ENCODE data around the gene LRCH3. TPM values are rescaled to one million over a fixed set of nuclear protein-coding genes. Genes with fewer than 3 reads are reported as not detected.

The LRCH3 gene
- total and polyA plus RNA-seq, 9 of the 15 experiments (the other 6 are each of a cell fraction or from before 2014, with no cell fraction given): 4.6 to 75.3 (median 30.3) TPM

DNA sequence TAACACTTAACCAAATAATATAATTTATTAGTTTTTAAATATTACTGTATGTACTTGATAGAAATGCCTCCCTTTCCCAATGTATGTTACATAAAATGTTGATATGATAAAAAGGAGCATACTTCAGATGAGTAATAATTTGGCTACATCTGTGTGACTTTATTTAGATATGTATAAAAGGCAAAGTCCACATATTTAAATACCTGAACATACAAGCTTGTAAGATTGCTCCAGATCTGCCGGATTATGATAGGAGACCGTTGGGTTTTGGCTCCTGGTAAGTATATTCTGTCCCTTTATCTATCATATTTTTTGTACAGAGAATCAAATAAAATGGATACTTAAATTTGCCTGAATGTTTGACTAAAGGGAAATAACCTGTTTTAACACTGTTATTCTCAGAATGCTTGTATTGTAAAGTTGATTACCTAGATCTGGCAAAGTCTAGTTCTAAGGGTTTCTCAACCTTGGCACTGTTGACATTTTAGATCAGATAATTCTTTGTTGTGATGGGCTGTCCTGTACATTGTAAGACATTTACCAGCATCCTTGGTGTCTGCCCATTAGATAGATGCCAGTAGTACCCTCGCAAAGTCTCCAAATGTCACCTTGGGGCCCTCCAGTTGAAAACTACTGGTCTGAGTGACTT, 38.5 kb downstream of the LRCH3 start:
- Histone ChIP-seq H3K9me1 (ENCODE audit: control insufficient read depth, insufficient read depth, low read length) (no peaks in the 10 kb centered on the region), H3K9ac (ENCODE audit: insufficient read depth in 1 of 2, low read depth in 2 of 2, low read length in 2 of 2) (no peak overlapping the region), H3K4me3 (no peak overlapping the region), H2AFZ (ENCODE audit: low read depth, low read length) (no peak overlapping the region), H3K36me3 (ENCODE audit: control insufficient read depth, insufficient read depth, low read length) (peaks cover 51% of the 10 kb centered on the region; the same call in 2 of the 3 replicates), H3K9me3 (replicated peaks; ENCODE audit: control insufficient read depth, insufficient read depth, low read depth, low read length) (no peaks in the 10 kb centered on the region), H4K20me1 (replicated peaks; ENCODE audit: control insufficient read depth, insufficient read depth, low read length) (no peaks in the 10 kb centered on the region), H3K79me2 (ENCODE audit: control insufficient read depth, insufficient read depth, low read length) (no peaks in the 10 kb centered on the region), H3K4me2 (ENCODE audit: insufficient read depth, low read length) (no peak overlapping the region), H3K27ac (ENCODE audit: extremely low read depth, low read depth, low read length) (no peak overlapping the region), H3K4me1 (replicated peaks in 1 of 2; ENCODE audit: control insufficient read depth in 2 of 2, insufficient read depth in 2 of 2, low read length in 2 of 2) (no peaks in the 10 kb centered on the region), H3K27me3 (ENCODE audit: control insufficient read depth in 2 of 2, insufficient read depth in 2 of 2, low read length in 2 of 2) (no peaks in the 10 kb centered on the region)
- no peak for FAIRE-seq
- intact Hi-C loops (cut with micrococcal nuclease) (no loop called here), in situ Hi-C loops (cut with MboI) (no loop called here)
- no peak for ATAC-seq
- WGBS (ENCODE audit: insufficient coverage, low coverage, missing lambda C conversion rate): 86% methylated on average over 3 of the region's 3 CpGs
- no peak for DNase-seq (ENCODE audit: extremely low read depth in 1 of 4, low spot score in 3 of 4)
- ChIA-PET CTCF (ENCODE audit: low intra/inter-chr PET ratio) (no interaction called here), POLR2A (no interaction called here)
- BruUV-seq (replicated peaks): no TSS peak
- no peak for TF ChIP-seq ZNF239 (CRISPR knock-in tag; IDR thresholded peaks at IDR 0.05)
- TF ChIP-seq, protein P1, sequence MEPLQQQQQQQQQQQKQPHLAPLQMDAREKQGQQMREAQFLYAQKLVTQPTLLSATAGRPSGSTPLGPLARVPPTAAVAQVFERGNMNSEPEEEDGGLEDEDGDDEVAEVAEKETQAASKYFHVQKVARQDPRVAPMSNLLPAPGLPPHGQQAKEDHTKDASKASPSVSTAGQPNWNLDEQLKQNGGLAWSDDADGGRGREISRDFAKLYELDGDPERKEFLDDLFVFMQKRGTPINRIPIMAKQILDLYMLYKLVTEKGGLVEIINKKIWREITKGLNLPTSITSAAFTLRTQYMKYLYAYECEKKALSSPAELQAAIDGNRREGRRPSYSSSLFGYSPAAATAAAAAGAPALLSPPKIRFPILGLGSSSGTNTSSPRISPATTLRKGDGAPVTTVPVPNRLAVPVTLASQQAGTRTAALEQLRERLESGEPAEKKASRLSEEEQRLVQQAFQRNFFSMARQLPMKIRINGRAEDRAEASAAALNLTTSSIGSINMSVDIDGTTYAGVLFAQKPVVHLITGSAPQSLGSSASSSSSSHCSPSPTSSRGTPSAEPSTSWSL (CRISPR knock-in tag; IDR thresholded peaks at IDR 0.05; ENCODE audit: borderline replicate concordance): no peak
- TF ChIP-seq, protein P2, sequence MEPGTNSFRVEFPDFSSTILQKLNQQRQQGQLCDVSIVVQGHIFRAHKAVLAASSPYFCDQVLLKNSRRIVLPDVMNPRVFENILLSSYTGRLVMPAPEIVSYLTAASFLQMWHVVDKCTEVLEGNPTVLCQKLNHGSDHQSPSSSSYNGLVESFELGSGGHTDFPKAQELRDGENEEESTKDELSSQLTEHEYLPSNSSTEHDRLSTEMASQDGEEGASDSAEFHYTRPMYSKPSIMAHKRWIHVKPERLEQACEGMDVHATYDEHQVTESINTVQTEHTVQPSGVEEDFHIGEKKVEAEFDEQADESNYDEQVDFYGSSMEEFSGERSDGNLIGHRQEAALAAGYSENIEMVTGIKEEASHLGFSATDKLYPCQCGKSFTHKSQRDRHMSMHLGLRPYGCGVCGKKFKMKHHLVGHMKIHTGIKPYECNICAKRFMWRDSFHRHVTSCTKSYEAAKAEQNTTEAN (CRISPR knock-in tag; IDR thresholded peaks at IDR 0.05): no peak
- TF ChIP-seq SMARCA4 (IDR thresholded peaks at IDR 0.05): no peak
- TF ChIP-seq ZKSCAN8 (CRISPR knock-in tag; IDR thresholded peaks at IDR 0.05): no peak
- no peak for TF ChIP-seq RBM14 (IDR thresholded peaks at IDR 0.05; ENCODE audit: borderline replicate concordance, insufficient read depth, low read depth, low read length)
- TF ChIP-seq SMAD4 (CRISPR knock-in tag; conservative IDR thresholded peaks at IDR 0.05): no peak
- TF ChIP-seq ZNF316 (IDR thresholded peaks at IDR 0.05): no peak
- no peak for TF ChIP-seq STAT5B (CRISPR knock-in tag; IDR thresholded peaks at IDR 0.05)
- TF ChIP-seq CAMTA2 (CRISPR knock-in tag; conservative IDR thresholded peaks at IDR 0.05): no peak
- TF ChIP-seq HDAC3 (IDR thresholded peaks at IDR 0.05; ENCODE audit: borderline replicate concordance, partially characterized antibody): no peak
- TF ChIP-seq SNIP1 (IDR thresholded peaks at IDR 0.05; ENCODE audit: low read depth): no peak
- TF ChIP-seq SP2 (IDR thresholded peaks at IDR 0.05; ENCODE audit: extremely low read depth, low read depth, low read length, poor library complexity, severe bottlenecking): no peak
- TF ChIP-seq, protein P3, sequence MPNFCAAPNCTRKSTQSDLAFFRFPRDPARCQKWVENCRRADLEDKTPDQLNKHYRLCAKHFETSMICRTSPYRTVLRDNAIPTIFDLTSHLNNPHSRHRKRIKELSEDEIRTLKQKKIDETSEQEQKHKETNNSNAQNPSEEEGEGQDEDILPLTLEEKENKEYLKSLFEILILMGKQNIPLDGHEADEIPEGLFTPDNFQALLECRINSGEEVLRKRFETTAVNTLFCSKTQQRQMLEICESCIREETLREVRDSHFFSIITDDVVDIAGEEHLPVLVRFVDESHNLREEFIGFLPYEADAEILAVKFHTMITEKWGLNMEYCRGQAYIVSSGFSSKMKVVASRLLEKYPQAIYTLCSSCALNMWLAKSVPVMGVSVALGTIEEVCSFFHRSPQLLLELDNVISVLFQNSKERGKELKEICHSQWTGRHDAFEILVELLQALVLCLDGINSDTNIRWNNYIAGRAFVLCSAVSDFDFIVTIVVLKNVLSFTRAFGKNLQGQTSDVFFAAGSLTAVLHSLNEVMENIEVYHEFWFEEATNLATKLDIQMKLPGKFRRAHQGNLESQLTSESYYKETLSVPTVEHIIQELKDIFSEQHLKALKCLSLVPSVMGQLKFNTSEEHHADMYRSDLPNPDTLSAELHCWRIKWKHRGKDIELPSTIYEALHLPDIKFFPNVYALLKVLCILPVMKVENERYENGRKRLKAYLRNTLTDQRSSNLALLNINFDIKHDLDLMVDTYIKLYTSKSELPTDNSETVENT (CRISPR knock-in tag; IDR thresholded peaks at IDR 0.05): no peak
- TF ChIP-seq TAF15 (IDR thresholded peaks at IDR 0.05; ENCODE audit: low read depth, low read length): no peak
- no peak for TF ChIP-seq ZNF717 (CRISPR knock-in tag; IDR thresholded peaks at IDR 0.05)
